Esophagus muscularis mucosa (tissue), 4 donors: Measurements from ENCODE around the gene LBHD1.

Source experiments
- CTCF ChIP-seq, 3 experiments: fragments of 200-600 bp in 2 of 3; fragments of 450-650 bp in 1 of 3; sonication (generic) in 2 of 3; IDR thresholded peaks; one replicate each; pipeline ENCODE4 v1.5.1; 2017 to 2019; ENCODE audit warnings: antibody characterized with exemption in 3 of 3, mild to moderate bottlenecking in 2 of 3, moderate library complexity in 1 of 3
- EP300 ChIP-seq: sonication (generic); formaldehyde crosslinking; IDR thresholded peaks from one replicate; pipeline ENCODE4 v1.6.1; 2017; ENCODE audit warnings: antibody characterized with exemption
- POLR2A ChIP-seq: fragments of 450-650 bp; IDR thresholded peaks from one replicate; pipeline ENCODE4 v1.6.1; 2017; ENCODE audit warnings: antibody characterized with exemption, moderate library complexity, mild to moderate bottlenecking, low read depth
- POLR2AphosphoS5 ChIP-seq, 2 donors: sonication (generic); formaldehyde crosslinking; IDR thresholded peaks; one replicate each; pipeline ENCODE4 v1.6.1; 2017; ENCODE audit warnings: antibody characterized with exemption in 2 of 2

- TF ChIP-seq CTCF (IDR thresholded peaks at IDR 0.05): no peak
- no peak for TF ChIP-seq EP300
- TF ChIP-seq POLR2AphosphoS5 (IDR thresholded peaks at IDR 0.05): no peak
- no peak for TF ChIP-seq POLR2A
These were observed 19.7 kb downstream of the LBHD1 start for GRCh38 chr11:62652161-62653006.
